GM23338 (cell line): ENCODE results near the gene MICALL2. TPM values are rescaled to one million over a fixed set of nuclear protein-coding genes. Genes with fewer than 3 reads are reported as not detected.

Experiments
- ATAC-seq: fragments of 200-7000 bp; cut with Tn5 transposase; 3 replicates; pipeline ENCODE4 v1.9.1; 2020
- DNase-seq: peaks from one replicate; pipeline ENCODE4 v3.0.0-alpha.2; 2015; ENCODE audit warnings: low spot score
- H2AFZ ChIP-seq: fragments of 200-600 bp; sonication (generic); 2 replicates; pipeline ENCODE4 v1.8.0; 2016; ENCODE audit warnings: antibody characterized with exemption, mild to moderate bottlenecking, moderate library complexity
- H3F3A ChIP-seq: fragments of 200-600 bp; sonication (generic); replicated peaks from 2 replicates; pipeline ENCODE4 v1.8.0; 2017; ENCODE audit warnings: antibody characterized with exemption, mixed run types, low read depth
- H3K27ac ChIP-seq: fragments of 200-600 bp; sonication (generic); 2 replicates; pipeline ENCODE4 v1.6.1; 2016; ENCODE audit warnings: low read depth
- H3K27me3 ChIP-seq: fragments of 200-600 bp; sonication (generic); 2 replicates; pipeline ENCODE4 v1.8.0; 2016; ENCODE audit warnings: mild to moderate bottlenecking, mixed run types, moderate library complexity; ENCODE audit not compliant: insufficient read depth
- H3K36me3 ChIP-seq: fragments of 200-600 bp; sonication (generic); 2 replicates; pipeline ENCODE4 v1.8.0; 2016; ENCODE audit warnings: mild to moderate bottlenecking; ENCODE audit not compliant: insufficient read depth
- H3K4me1 ChIP-seq: fragments of 200-600 bp; sonication (generic); 2 replicates; pipeline ENCODE4 v1.8.0; 2016; ENCODE audit warnings: mild to moderate bottlenecking, moderate library complexity; ENCODE audit not compliant: insufficient read depth
- H3K4me2 ChIP-seq: fragments of 200-600 bp; sonication (generic); 2 replicates; pipeline ENCODE4 v1.7.1; 2017; ENCODE audit warnings: mixed run types
- H3K4me3 ChIP-seq: fragments of 200-600 bp; sonication (generic); 2 replicates; pipeline ENCODE4 v1.6.1; 2016; ENCODE audit warnings: mixed run types
- H3K79me2 ChIP-seq: fragments of 200-600 bp; sonication (generic); replicated peaks from 2 replicates; pipeline ENCODE4 v1.8.0; 2017; ENCODE audit warnings: mild to moderate bottlenecking; ENCODE audit not compliant: insufficient read depth
- H3K9me2 ChIP-seq: fragments of 200-600 bp; sonication (generic); 2 replicates; pipeline ENCODE4 v1.8.0; 2017; ENCODE audit not compliant: insufficient read depth
- H4K20me1 ChIP-seq: fragments of 200-600 bp; sonication (generic); replicated peaks from 2 replicates; pipeline ENCODE4 v1.8.0; 2017; ENCODE audit warnings: mild to moderate bottlenecking; ENCODE audit not compliant: insufficient read depth
- H3K27ac Mint-ChIP-seq: 2 replicates; pipeline ENCODE4 v1.8.0; 2020; ENCODE audit warnings: inconsistent platforms, mild to moderate bottlenecking, moderate library complexity, mixed read lengths
- H3K27me3 Mint-ChIP-seq: 3 replicates; pipeline ENCODE4 v1.8.0; 2022; ENCODE audit warnings: low read depth, mild to moderate bottlenecking, moderate library complexity, mixed read lengths, inconsistent platforms; ENCODE audit not compliant: insufficient read depth, poor library complexity
- H3K36me3 Mint-ChIP-seq: 3 replicates; pipeline ENCODE4 v1.8.0; 2021; ENCODE audit warnings: low read depth, mild to moderate bottlenecking, inconsistent platforms, moderate library complexity, mixed read lengths
- H3K4me1 Mint-ChIP-seq: 3 replicates; pipeline ENCODE4 v1.8.0; 2020; ENCODE audit warnings: mild to moderate bottlenecking, inconsistent platforms, mixed read lengths
- H3K4me3 Mint-ChIP-seq: 3 replicates; pipeline ENCODE4 v1.8.0; 2021; ENCODE audit warnings: moderate library complexity, mild to moderate bottlenecking, inconsistent platforms, mixed read lengths
- H3K9me3 Mint-ChIP-seq: 3 replicates; pipeline ENCODE4 v1.8.0; 2020; ENCODE audit warnings: moderate library complexity, mild to moderate bottlenecking, inconsistent platforms, mixed read lengths
- CREB1 ChIP-seq: fragments of 250-450 bp; sonication (Bioruptor Pico); IDR thresholded peaks from 2 replicates; pipeline ENCODE4 v1.5.0; 2020; ENCODE audit warnings: low read depth, mild to moderate bottlenecking, moderate library complexity
- JUNB ChIP-seq: IDR thresholded peaks from one replicate; pipeline ENCODE4 v1.6.1; 2016; ENCODE audit warnings: antibody characterized with exemption; ENCODE audit not compliant: unreplicated experiment
- NANOG ChIP-seq: IDR thresholded peaks from 2 replicates; pipeline ENCODE4 v1.6.1; 2016; ENCODE audit warnings: antibody characterized with exemption, borderline replicate concordance
- POLR2AphosphoS5 ChIP-seq: IDR thresholded peaks from 2 replicates; pipeline ENCODE4 v1.6.1; 2016; ENCODE audit warnings: antibody characterized with exemption, low read depth
- STAT1 ChIP-seq: IDR thresholded peaks from one replicate; pipeline ENCODE4 v1.6.1; 2016; ENCODE audit warnings: antibody characterized with exemption; ENCODE audit not compliant: unreplicated experiment
- polyA plus RNA-seq: library from polyadenylated mRNA; unstranded; fragments of >200 nt; fragmentation: Nextera tagmentation; extraction: Ambion mirVana; gene quantifications from 2 replicates; pipeline ENCODE4 v1.2.1, GENCODE V29; 2016
- total RNA-seq: library from RNA; depleted of rRNA; stranded (reverse); fragments of >200 nt; shearing (Covaris generic); gene quantifications from 2 replicates; pipeline ENCODE4 v1.2.3, GENCODE V29; 2014
- TF ChIP-seq, protein P1 (sequence below), 2 experiments: fragments of 200-600 bp in 1 of 2; sonication (generic) in 1 of 2; conservative IDR thresholded peaks; 2 replicates each; pipeline versions ENCODE4 v1.5.1 to v1.6.1; 2016 to 2017; ENCODE audit warnings: antibody characterized with exemption in 2 of 2, low read depth in 2 of 2, mild to moderate bottlenecking in 2 of 2, moderate library complexity in 1 of 2
- TF ChIP-seq, protein P2 (sequence below): IDR thresholded peaks from 2 replicates; pipeline ENCODE4 v1.6.1; 2016; ENCODE audit warnings: antibody characterized with exemption

MICALL2 gene
- total and polyA plus RNA-seq, 2 experiments from 2014 or later: 7.0 to 13.0 TPM

DNA sequence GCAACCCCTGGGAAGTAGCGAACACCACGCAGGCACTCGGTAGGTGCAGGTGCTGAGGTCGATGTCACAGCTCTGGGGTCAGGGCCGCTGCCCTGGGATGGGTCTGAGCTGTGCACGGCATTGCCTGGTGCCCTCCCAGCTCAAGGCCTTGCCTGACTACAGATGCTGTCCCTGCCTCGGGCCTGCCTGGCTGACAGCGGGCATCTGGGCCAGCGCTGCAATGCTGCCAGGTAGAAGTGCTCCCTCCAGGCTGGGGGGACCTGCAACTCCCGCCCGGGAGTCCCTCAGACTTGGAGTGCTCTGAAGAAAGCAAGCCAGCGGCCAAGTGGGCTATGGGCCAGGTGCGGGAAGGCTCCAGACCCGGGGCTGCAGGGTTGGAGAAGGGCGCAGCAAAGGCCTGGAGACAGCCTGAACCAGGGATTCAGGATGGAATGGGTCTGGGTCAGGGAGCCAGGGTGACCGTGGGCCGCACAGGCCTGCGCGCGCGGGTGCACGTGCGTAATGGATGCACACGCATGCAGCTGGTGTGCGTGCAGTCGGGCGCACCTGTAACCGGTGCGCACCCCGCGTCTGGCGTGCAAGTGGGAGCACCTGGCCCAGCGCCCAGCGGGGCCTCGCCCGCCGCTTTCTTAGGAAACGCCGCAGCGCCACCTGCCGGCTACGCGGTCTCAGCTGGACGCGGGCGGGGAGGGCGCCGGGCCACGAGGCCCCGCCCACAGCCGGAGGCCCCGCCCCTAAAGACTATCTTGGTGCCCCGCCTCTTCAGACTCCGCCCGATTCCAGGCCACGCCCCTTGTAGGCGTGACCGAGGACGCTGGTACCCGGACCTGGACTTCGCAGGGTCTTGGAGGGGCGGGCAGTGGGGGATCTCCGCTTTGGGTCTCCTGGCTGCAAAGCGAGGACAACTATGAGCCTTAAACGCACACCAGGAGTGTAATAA, 46.7 kb downstream of the MICALL2 start:
- Histone ChIP-seq H3K79me2 (no peaks in the 10 kb centered on the region), H3K4me1 (no peaks in the 10 kb centered on the region), H3F3A (no peaks in the 10 kb centered on the region), H3K4me3 (peak overlapping the region; percentile 46; the same call in 1 of the 2 replicates), H3K27me3 (no peaks in the 10 kb centered on the region), H3K4me2 (peak overlapping the region; percentile 78), H3K36me3 (no peaks in the 10 kb centered on the region), H3K27ac (no peak overlapping the region), H2AFZ (peak overlapping the region; percentile 76), H4K20me1 (no peaks in the 10 kb centered on the region), H3K9me2 (no peaks in the 10 kb centered on the region)
- peaks cover 4% of the 10 kb centered on the region for H3K4me1 Mint-ChIP-seq
- peak overlapping the region; percentile 60; the same call in 2 of the 3 replicates for H3K4me3 Mint-ChIP-seq
- TF ChIP-seq POLR2AphosphoS5: 0 out of 2 replicates have a peak, but pooled peaks have one; percentile 7
- TF ChIP-seq STAT1: no peak
- TF ChIP-seq CREB1 (CRISPR knock-in tag): peak; percentile 61; the same call in 1 of the 2 replicates
- TF ChIP-seq, protein P1, sequence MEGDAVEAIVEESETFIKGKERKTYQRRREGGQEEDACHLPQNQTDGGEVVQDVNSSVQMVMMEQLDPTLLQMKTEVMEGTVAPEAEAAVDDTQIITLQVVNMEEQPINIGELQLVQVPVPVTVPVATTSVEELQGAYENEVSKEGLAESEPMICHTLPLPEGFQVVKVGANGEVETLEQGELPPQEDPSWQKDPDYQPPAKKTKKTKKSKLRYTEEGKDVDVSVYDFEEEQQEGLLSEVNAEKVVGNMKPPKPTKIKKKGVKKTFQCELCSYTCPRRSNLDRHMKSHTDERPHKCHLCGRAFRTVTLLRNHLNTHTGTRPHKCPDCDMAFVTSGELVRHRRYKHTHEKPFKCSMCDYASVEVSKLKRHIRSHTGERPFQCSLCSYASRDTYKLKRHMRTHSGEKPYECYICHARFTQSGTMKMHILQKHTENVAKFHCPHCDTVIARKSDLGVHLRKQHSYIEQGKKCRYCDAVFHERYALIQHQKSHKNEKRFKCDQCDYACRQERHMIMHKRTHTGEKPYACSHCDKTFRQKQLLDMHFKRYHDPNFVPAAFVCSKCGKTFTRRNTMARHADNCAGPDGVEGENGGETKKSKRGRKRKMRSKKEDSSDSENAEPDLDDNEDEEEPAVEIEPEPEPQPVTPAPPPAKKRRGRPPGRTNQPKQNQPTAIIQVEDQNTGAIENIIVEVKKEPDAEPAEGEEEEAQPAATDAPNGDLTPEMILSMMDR (conservative IDR thresholded peaks at IDR 0.05; ENCODE audit: low read depth in 2 of 2): peak; percentile 64 to 86
- TF ChIP-seq, protein P2, sequence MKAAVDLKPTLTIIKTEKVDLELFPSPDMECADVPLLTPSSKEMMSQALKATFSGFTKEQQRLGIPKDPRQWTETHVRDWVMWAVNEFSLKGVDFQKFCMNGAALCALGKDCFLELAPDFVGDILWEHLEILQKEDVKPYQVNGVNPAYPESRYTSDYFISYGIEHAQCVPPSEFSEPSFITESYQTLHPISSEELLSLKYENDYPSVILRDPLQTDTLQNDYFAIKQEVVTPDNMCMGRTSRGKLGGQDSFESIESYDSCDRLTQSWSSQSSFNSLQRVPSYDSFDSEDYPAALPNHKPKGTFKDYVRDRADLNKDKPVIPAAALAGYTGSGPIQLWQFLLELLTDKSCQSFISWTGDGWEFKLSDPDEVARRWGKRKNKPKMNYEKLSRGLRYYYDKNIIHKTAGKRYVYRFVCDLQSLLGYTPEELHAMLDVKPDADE: no peak
- no peaks in the 10 kb centered on the region for H3K36me3 Mint-ChIP-seq
- DNase-seq (peak; percentile 93), ATAC-seq (peak; percentile 86)
- peaks cover 11% of the 10 kb centered on the region for H3K27me3 Mint-ChIP-seq
- H3K27ac Mint-ChIP-seq: no peak overlapping the region
- H3K9me3 Mint-ChIP-seq: no peaks in the 10 kb centered on the region

DNA sequence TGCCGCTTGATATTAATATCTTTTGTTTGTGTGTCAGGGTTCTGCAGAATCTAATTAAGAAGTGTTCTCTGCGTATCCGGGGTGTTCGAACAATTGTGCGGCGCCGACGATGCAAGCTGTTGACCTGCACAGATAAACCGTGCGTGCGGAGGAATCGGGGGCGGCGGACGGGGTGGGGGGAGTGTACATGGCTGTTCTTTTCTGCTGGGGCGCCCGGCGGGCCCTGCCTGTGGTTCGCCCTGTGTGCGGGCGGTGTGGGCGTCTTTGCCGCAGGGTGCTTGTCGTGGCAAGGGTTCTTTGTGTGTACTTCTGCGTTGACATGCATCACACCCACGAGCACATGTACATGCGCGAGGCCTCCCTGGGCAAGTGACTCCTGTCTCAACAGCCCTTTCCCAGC, 47.9 kb downstream of the MICALL2 start:
- Mint-ChIP-seq H3K4me3 (no peak overlapping the region), H3K9me3 (no peaks in the 10 kb centered on the region), H3K27me3 (peaks cover 11% of the 10 kb centered on the region), H3K27ac (no peak overlapping the region), H3K36me3 (no peaks in the 10 kb centered on the region), H3K4me1 (no peaks in the 10 kb centered on the region; the same call in 1 of the 3 replicates)
- H3K4me2 ChIP-seq: no peak overlapping the region
- no peaks in the 10 kb centered on the region for H3K79me2 ChIP-seq
- H4K20me1 ChIP-seq: no peaks in the 10 kb centered on the region
- ATAC-seq (no peak), DNase-seq (no peak)
- H3K9me2 ChIP-seq: no peaks in the 10 kb centered on the region
- H3K27ac ChIP-seq: no peak overlapping the region
- no peaks in the 10 kb centered on the region for H3K36me3 ChIP-seq
- no peaks in the 10 kb centered on the region for H3K27me3 ChIP-seq
- no peaks in the 10 kb centered on the region for H3K4me1 ChIP-seq
- no peak overlapping the region for H2AFZ ChIP-seq
- no peaks in the 10 kb centered on the region for H3F3A ChIP-seq
- no peak overlapping the region for H3K4me3 ChIP-seq
- TF ChIP-seq CREB1 (CRISPR knock-in tag) (no peak), NANOG (no peak), JUNB (no peak)
